ELF-1 (cell line): ENCODE results near the gene NPY4R2.
"Not testable (repeated sequence)": the region's sequence is repeated elsewhere in the genome, so short reads cannot be mapped to it uniquely, and the experiment has no call there.

Source experiments
- DNase-seq: peaks from one replicate; pipeline ENCODE4 v3.0.0-alpha.2; 2016; ENCODE audit warnings: low read depth, low spot score

The NPY4R2 gene

DNA sequence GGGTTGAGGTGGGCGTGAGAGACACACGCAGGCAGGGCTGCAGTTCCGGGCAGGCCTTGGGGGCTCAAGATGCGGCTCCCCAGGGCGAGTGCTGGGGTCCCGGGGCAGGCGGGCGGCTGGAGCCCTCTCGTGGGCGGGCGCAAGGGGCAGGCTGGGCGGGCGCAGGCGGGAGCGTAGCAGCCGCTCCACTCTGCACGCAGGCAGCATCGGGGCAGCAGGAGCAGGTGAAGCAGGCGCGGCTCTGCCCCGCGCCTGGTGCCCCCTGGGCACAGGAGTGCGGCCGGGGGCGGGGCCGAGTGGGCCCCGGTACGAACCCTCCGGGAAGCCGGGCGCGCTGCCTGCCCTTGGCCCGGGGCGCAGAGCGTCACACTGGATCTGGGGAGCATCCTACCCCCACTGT, at the start of gene NPY4R2:
NPY4R2 (plus strand) TSS at position 188 of the 400 bp plus-strand sequence. CDS start 3,326 bp downstream, outside the sequence.
- not testable (repeated sequence) for DNase-seq

DNA sequence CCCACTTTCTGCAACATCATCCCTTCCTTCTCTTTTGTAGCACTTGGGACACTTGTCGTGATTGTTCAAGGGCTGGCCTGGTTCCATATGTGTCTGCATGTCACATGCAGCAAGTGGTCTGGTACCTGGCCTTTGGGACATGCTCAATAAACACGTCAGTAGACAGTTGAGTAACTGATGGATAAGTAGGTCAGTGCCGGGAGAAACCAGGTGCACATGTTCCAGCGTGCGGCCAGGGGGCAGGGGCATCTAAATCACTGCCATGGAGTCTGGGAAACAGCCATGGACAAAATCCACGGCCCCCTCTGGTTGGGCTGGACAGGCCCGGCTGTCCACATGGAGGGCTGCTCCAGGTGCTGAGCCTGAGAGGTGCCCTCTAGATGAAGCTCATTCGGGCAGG, 47.6 kb upstream of the NPY4R2 start:
- not testable (repeated sequence) for DNase-seq

DNA sequence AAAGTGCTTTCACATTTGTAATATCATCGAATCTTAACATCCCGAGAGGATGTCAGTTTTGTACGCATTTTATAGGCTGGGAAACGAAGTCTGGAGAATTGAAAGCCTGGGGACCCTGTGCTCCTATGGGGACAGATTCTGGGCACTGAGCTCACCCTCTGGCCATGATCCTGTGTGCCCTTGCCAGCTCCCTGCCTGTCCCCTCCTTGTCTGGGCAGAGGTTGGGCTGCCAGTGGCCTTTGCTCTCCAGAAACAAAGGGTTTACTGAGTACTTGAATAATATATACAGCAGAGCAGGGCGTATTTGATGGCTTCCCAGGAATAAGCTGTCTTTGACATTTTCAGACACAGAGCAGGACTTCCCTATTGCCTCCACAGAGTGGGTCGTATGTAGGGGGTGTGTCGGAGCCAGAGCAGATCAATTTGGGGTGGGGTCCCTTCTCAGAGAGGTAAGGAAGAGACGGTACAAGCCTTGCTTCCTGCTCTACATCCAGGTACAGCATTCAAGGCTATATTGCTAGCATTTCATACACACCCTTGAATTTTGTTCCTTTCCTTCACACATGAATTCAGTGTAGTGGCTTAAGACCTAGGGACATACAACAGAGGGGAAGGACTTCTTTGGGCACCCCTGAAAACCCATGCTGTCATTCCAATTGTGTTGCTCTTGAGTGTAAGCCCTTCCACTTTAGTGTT, 46.8 kb upstream of the NPY4R2 start:
- DNase-seq, result not testable (repeated sequence)

DNA sequence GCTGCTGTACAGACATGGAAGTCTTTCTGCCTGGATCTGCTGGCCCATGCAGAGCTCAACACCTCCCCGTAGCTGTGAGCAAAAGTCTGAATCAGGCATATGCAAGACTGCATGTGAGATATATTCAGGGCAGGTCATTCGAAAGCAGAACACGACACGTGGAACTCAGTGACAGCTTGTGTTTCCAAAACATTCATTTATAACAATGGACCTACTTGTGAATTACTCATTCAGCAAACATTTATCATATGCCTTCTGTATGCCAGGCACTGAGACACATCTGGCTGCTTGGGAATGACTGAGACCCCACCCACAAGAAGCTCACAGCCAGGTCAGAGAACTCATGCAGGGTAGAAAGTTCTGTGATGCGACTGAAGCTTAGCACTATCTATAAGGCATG, 46.2 kb upstream of the NPY4R2 start:
- DNase-seq, result not testable (repeated sequence)

- not testable (repeated sequence) for DNase-seq
Measured at GRCh38 chr10:47884239-47884638, 34.2 kb upstream of the NPY4R2 start.

GRCh38 chr10:47884934-47885333, 33.5 kb upstream of the NPY4R2 start:
- DNase-seq, result not testable (repeated sequence)

DNA sequence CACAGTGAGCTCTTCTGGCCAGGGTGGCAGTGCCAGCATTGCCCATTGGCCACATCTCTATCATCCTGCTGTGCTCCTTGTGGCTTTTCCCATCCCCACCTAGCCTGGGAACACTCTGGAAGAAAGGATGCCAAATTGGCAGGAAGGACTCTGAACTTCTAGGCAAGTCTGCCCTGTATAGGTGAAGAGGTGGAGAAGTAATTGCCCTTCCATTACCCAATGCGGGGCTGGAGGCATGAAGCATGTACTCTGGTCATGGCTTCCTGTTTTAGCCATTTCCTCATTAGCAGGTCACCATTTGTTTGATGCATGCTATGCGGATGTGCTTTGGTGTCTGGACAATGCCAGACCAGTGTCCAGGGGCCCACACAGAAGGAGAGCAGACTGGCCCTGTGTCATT, 32.1 kb upstream of the NPY4R2 start:
- not testable (repeated sequence) for DNase-seq

DNA sequence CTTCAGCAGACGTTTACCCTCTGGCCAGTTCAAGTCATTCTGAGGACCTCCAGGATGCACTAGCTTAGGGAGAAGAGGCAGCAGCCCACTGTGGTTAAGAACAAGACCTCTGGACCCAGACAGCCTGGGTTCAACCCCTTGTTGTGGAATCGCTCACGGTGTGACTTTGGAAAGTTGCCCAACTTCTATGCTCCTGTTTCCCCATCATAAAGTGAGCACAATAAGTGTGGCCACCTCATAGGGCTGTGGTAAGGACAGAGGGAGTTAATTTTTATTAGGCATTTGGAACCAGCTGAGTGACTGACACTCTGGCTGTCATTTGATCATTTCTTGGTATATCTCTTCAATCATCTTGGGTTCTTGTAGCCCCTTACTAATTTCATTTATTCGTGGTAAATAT, 31.6 kb upstream of the NPY4R2 start:
- not testable (repeated sequence) for DNase-seq

DNA sequence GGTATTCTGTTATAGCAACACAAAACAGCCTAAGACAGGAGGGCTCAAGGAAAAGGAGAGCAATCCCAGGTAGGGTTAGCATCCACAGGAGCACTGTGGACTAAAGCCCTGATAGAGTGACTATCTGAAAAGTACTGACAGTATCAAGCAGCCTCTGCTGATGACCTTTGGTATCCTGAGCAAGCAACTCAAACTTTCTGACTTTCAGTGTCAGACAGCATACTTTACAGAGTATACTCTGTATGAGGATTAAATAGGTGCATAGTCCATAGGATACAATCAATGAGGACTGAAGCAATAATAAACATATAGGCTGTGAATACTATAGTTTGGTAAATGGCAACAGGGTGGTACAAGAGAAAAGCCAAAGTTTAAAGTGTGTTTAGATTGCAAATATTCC, 27.7 kb upstream of the NPY4R2 start:
- not testable (repeated sequence) for DNase-seq

- DNase-seq, result not testable (repeated sequence)
Measured at GRCh38 chr10:47892494-47893261, 25.8 kb upstream of the NPY4R2 start.

DNA sequence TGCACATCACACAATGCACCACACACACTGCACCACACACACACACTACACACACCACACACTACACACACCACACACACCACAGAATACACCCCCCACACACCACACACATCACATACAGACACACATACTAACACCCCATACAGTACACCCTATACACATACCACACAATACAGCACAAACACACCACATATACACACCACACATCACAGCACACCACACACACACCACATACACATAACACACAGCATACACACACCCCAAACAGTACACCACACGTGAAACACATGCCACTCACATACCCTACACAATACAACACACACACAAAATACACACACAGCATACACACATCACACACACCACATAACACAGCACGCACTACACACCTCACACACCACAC, 23.9 kb upstream of the NPY4R2 start:
- not testable (repeated sequence) for DNase-seq

DNA sequence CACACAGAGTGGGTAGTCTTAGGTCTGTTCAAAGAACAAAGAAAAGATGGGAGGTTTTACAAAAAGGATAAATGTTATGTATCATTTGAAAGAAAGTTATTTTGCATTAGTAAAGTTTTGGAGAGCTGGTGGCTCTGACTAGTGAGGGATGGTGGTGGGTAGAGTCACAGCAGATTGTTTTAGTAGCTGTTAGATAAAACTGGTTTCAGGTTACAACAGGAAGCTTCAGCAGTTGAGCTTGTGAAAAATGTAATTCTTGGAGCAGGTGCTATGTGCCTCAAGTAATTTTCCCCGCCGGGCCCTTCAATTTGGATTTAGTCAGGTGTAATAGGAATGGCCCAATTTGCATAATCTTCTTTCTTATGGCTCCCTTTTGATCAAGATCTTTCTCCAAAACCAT, 20.6 kb upstream of the NPY4R2 start:
- not testable (repeated sequence) for DNase-seq

- DNase-seq, result not testable (repeated sequence)
Measured at GRCh38 chr10:47909333-47909732, 9.1 kb upstream of the NPY4R2 start.

GRCh38 chr10:47910486-47910885, 8.0 kb upstream of the NPY4R2 start:
- not testable (repeated sequence) for DNase-seq

DNA sequence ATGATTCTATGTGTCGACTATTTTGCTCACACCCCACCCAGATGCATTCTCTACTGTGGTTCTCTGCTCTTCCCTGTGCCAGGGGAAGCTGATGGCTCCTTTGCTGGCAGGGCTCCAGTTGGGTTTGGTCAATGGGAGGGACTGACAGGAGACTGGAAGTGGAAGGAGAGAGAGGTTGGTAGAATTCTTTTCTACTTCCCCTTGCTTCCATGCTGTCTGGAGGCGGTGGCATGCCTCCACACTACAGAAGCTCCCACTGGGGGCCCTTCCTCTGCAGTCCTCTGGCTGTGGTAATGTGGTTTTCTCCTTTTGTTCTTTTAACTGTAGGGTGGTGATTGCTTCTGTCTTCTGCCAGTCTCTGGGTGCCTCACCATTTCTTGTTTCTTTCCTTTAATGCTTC, 4.4 kb upstream of the NPY4R2 start:
- not testable (repeated sequence) for DNase-seq

- not testable (repeated sequence) for DNase-seq
Measured at GRCh38 chr10:47915849-47916548, 2.5 kb upstream of the NPY4R2 start.

- DNase-seq, result not testable (repeated sequence)
Measured at GRCh38 chr10:47920610-47921009, 2.1 kb downstream of the NPY4R2 start.

- not testable (repeated sequence) for DNase-seq
Measured at GRCh38 chr10:47922503-47922902, 4.0 kb downstream of the NPY4R2 start.

DNA sequence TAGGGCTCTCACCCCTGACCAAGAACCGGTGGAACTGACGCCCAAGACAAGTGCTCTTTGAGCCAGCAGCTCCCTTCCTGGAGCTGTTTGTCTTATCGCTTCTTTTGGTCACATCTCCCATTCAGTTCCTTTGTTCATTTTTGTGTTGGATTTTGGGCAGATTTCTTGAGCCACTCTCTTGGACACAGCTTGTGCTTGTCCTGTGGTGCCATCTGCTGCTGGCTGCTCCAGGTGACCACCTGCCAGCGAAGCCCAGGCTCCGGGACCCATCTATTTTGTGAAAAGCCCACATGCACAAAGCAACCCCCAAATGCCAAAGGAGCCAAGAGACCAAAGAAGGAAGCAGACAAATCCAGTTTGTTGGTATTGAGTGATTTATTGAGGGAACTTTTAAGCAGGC, 6.2 kb downstream of the NPY4R2 start:
- not testable (repeated sequence) for DNase-seq

GRCh38 chr10:47927147-47927916, 8.9 kb downstream of the NPY4R2 start:
- DNase-seq, result not testable (repeated sequence)

DNA sequence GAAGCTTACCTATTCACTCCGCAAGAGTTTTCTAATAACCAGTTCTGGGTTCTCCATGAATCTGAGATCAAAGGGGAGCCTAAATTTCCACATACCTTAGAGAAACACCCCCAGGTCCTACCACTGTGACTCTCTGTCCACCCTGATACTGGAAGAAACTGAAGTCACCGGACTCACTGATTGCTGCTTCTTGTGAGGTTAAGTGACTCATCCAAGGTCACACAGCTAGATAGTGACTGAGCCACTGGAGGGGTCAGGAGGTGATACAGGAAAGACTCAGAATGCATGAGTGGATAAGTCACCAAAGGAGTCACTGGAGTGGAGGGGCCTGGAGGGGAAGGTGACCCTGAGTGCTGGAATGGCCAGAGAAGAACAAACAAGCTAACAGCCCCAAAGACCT, 9.8 kb downstream of the NPY4R2 start:
- not testable (repeated sequence) for DNase-seq
